ENCODE measurements around the gene RABGAP1L. TPM values are rescaled to one million over a fixed set of nuclear protein-coding genes. Genes with fewer than 3 reads are reported as not detected.
"Not testable (repeated sequence)": the region's sequence is repeated elsewhere in the genome, so short reads cannot be mapped to it uniquely, and the experiment has no call there.

Gene RABGAP1L
- total RNA-seq, 1 experiment from 2014 or later, result 57.4 TPM

DNA sequence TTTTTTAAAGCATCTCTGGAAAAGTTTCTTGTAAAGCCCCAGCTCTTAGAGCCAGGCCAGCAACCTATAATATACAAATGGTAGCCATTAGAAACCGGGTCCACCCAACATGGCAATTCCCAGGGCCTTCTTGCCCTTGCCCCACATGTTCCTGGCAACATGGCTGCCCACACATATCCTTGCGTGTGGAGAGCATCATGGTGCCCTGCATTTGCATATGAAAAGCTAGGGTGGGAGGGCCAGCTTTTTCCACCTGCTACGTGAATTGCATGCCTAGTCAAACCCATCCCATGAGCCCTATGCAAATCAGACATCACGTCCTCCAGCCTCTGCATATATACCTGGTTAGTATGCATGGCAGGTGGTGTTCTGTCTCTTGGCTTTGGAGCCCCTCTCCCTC lies 88.2 kb downstream of the RABGAP1L start:
- no peaks in the 10 kb centered on the region for H3F3A ChIP-seq (ENCODE audit: insufficient read depth, low read depth)
- no peak overlapping the region for H2AFZ ChIP-seq
- TF ChIP-seq EZH2 (IDR thresholded peaks at IDR 0.05; ENCODE audit: low read depth) (no peak), CTCF (conservative IDR thresholded peaks at IDR 0.05) (no peak)
- H3K79me2 ChIP-seq (ENCODE audit: low read depth), result no peaks in the 10 kb centered on the region
- no peaks in the 10 kb centered on the region for H4K20me1 ChIP-seq (ENCODE audit: insufficient read depth)
- ChIA-PET POLR2A (ENCODE audit: unreplicated experiment) (interaction anchor here (0.6 kb wide), 1 partner anchor 476 kb away, joined by 5 read pairs; no protein-coding TSS in a partner anchor), CTCF (interaction anchor here (0.6 kb wide), 1 partner anchor 511 kb away, joined by 3 read pairs; no protein-coding TSS in a partner anchor)
- H3K27me3 ChIP-seq (ENCODE audit: insufficient read depth, low read depth), result no peaks in the 10 kb centered on the region
- H3K36me3 ChIP-seq (ENCODE audit: low read depth), result no peaks in the 10 kb centered on the region
- no TSS peak for BruUV-seq (replicated peaks)
- H3K4me2 ChIP-seq, result no peak overlapping the region
- no peak overlapping the region for H3K27ac ChIP-seq
- DNase-seq, result no peak
- intact Hi-C loops (cut with micrococcal nuclease; ENCODE audit: unreplicated experiment), result no loop called here
- H3K9me3 ChIP-seq (ENCODE audit: insufficient read depth, low read depth), result no peaks in the 10 kb centered on the region
- no peaks in the 10 kb centered on the region for H3K4me1 ChIP-seq (replicated peaks; ENCODE audit: insufficient read depth)
- no peaks in the 10 kb centered on the region for H3K9me2 ChIP-seq (ENCODE audit: insufficient read depth)
- H3K4me3 ChIP-seq, result no peak overlapping the region

DNA sequence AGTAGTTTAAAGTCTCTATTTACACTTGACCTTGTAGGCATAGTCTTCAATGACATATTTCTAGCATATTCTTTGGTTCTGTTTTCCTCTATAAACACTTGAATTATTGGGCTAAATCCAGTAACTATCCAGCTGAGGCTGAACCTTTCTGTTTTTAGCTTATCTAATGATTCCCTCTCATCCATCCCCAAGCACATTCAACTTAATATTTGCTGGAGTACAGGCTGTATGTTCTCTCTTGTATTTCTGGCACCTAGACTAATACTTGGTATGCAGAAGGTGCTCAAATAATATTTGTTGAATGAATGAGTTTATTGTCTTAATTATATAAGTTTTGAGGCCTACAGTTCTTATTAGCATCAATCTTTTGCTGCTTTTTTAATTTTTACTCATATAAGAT lies 88.7 kb downstream of the RABGAP1L start:
- Histone ChIP-seq H2AFZ (no peak overlapping the region), H3K4me1 (replicated peaks; ENCODE audit: insufficient read depth) (no peaks in the 10 kb centered on the region), H3K79me2 (ENCODE audit: low read depth) (no peaks in the 10 kb centered on the region), H4K20me1 (ENCODE audit: insufficient read depth) (no peaks in the 10 kb centered on the region), H3K4me2 (no peak overlapping the region), H3K36me3 (ENCODE audit: low read depth) (no peaks in the 10 kb centered on the region), H3K4me3 (no peak overlapping the region), H3K27me3 (ENCODE audit: insufficient read depth, low read depth) (no peaks in the 10 kb centered on the region), H3K9me2 (ENCODE audit: insufficient read depth) (no peaks in the 10 kb centered on the region), H3K27ac (no peak overlapping the region), H3K9me3 (ENCODE audit: insufficient read depth, low read depth) (no peaks in the 10 kb centered on the region), H3F3A (ENCODE audit: insufficient read depth, low read depth) (no peaks in the 10 kb centered on the region)
- no peak for DNase-seq
- BruUV-seq (replicated peaks), result no TSS peak
- intact Hi-C loops (cut with micrococcal nuclease; ENCODE audit: unreplicated experiment), result no loop called here
- ChIA-PET POLR2A (ENCODE audit: unreplicated experiment) (no interaction called here), CTCF (interaction anchor here (0.6 kb wide), 1 partner anchor 510 kb away, joined by 3 read pairs; no protein-coding TSS in a partner anchor)
- no peak for TF ChIP-seq EZH2 (IDR thresholded peaks at IDR 0.05; ENCODE audit: low read depth)
- no peak for TF ChIP-seq CTCF (conservative IDR thresholded peaks at IDR 0.05)

DNA sequence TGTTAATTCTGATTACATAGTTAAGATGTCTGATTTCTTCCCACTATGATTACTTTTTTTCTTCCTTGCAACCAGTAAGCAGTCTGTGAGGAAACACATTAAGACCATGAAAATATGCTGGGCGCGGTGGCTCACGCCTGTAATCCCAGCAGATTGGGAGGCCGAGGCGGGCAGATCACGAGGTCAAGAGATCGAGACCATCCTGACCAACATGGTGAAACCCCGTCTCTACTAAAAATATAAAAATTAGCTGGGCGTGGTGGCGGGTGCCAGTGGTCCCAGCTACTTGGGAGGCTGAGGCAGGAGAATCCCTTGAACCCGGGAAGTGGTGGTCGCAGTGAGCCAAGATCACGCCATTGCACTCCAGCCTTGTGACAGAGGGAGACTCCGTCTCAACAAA lies 97.1 kb downstream of the RABGAP1L start:
- H3K27me3 ChIP-seq (ENCODE audit: insufficient read depth, low read depth); CTCF ChIA-PET; H3K9me3 ChIP-seq (ENCODE audit: insufficient read depth, low read depth); POLR2A ChIA-PET (ENCODE audit: unreplicated experiment); H3K36me3 ChIP-seq (ENCODE audit: low read depth); H3K4me3 ChIP-seq; H3K4me1 ChIP-seq (replicated peaks; ENCODE audit: insufficient read depth); H2AFZ ChIP-seq; H3F3A ChIP-seq (ENCODE audit: insufficient read depth, low read depth); H4K20me1 ChIP-seq (ENCODE audit: insufficient read depth); BruUV-seq (replicated peaks); H3K4me2 ChIP-seq; H3K79me2 ChIP-seq (ENCODE audit: low read depth); DNase-seq; H3K9me2 ChIP-seq (ENCODE audit: insufficient read depth); H3K27ac ChIP-seq: not testable (repeated sequence)
- intact Hi-C loops (cut with micrococcal nuclease; ENCODE audit: unreplicated experiment), result loop anchor here (5.0 kb wide), 1 partner anchor 834 kb away; no protein-coding TSS in a partner anchor

GRCh38 chr1:174258148-174258550 lies 98.8 kb downstream of the RABGAP1L start:
- H3K27me3 ChIP-seq (ENCODE audit: insufficient read depth, low read depth), result no peaks in the 10 kb centered on the region
- intact Hi-C loops (cut with micrococcal nuclease; ENCODE audit: unreplicated experiment), result loop anchor here (5.0 kb wide), 1 partner anchor 836 kb away; no protein-coding TSS in a partner anchor
- no peaks in the 10 kb centered on the region for H3K79me2 ChIP-seq (ENCODE audit: low read depth)
- H3K9me3 ChIP-seq (ENCODE audit: insufficient read depth, low read depth), result no peaks in the 10 kb centered on the region
- H3K36me3 ChIP-seq (ENCODE audit: low read depth), result no peaks in the 10 kb centered on the region
- ChIA-PET CTCF (interaction anchor here (0.6 kb wide), 1 partner anchor 468 kb away, joined by 4 read pairs; no protein-coding TSS in a partner anchor), POLR2A (ENCODE audit: unreplicated experiment) (no interaction called here)
- H3K4me2 ChIP-seq, result no peak overlapping the region
- H2AFZ ChIP-seq, result no peak overlapping the region
- no peaks in the 10 kb centered on the region for H4K20me1 ChIP-seq (ENCODE audit: insufficient read depth)
- no peak for TF ChIP-seq EZH2 (IDR thresholded peaks at IDR 0.05; ENCODE audit: low read depth)
- peak; percentile 83 for TF ChIP-seq CTCF (conservative IDR thresholded peaks at IDR 0.05)
- no peak overlapping the region for H3K4me3 ChIP-seq
- H3K27ac ChIP-seq, result no peak overlapping the region
- H3F3A ChIP-seq (ENCODE audit: insufficient read depth, low read depth), result no peaks in the 10 kb centered on the region
- peak in 1 of 2 experiments; percentile 25 for DNase-seq
- no peaks in the 10 kb centered on the region for H3K4me1 ChIP-seq (replicated peaks; ENCODE audit: insufficient read depth)
- no peaks in the 10 kb centered on the region for H3K9me2 ChIP-seq (ENCODE audit: insufficient read depth)
- BruUV-seq (replicated peaks), result no TSS peak
